ENCODE measurements around the gene MTM1. TPM values are rescaled to one million over a fixed set of nuclear protein-coding genes. Genes with fewer than 3 reads are reported as not detected.

The MTM1 gene
- polyA plus RNA-seq, 3 donors, result 6.5 to 23.4 (median 17.0) TPM

DNA sequence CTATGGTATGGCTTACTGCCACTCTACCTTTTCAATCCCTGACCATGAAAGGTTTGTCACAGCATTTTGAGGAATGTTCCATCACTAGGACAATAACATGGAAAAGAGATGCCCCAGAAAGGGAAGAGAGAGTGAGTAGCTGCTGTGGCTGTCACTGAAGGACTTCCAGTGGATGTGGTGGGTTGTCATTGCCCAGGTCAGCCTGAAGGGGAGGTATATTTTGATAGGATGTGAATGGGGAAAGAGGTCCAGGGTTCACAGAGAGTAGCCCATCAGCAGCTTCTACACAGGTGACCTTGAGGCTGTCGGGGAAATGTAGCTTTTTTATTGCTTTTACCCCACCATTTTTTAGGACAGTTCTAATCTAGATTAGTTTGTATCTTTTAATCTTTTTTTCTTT, 30.8 kb downstream of the MTM1 start:
- WGBS (ENCODE audit: insufficient coverage), result no CpG with 5 or more reads among the region's 1 CpG
- peaks cover 22% of the 10 kb centered on the region for H3K4me1 Mint-ChIP-seq
- DNase-seq, result no peak
- H3K27ac Mint-ChIP-seq, result no peak overlapping the region
- Histone ChIP-seq H3K79me2 (ENCODE audit: insufficient read depth, low read length) (peaks cover 4% of the 10 kb centered on the region), H3K4me3 (replicated peaks in 1 of 3; ENCODE audit: low read depth in 2 of 3, low read length in 3 of 3) (no peak overlapping the region), H2AFZ (ENCODE audit: insufficient read depth, low read depth, low read length, poor library complexity, severe bottlenecking) (no peak overlapping the region), H3K4me2 (replicated peaks; ENCODE audit: extremely low read depth, low read length, poor library complexity, severe bottlenecking) (no peak overlapping the region), H3K4me1 (ENCODE audit: control insufficient read depth in 1 of 2, insufficient read depth in 2 of 2, low read length in 2 of 2) (peaks cover 0 to under 1% of the 10 kb centered on the region in 2 donors), H3K27me3 (ENCODE audit: control insufficient read depth in 2 of 2, insufficient read depth in 2 of 2, low read length in 2 of 2) (no peaks in the 10 kb centered on the region), H3K9ac (ENCODE audit: insufficient read depth, low read length, poor library complexity, severe bottlenecking) (no peak overlapping the region), H3K27ac (ENCODE audit: low read depth in 1 of 2, low read length in 2 of 2) (no peak overlapping the region), H4K20me1 (ENCODE audit: insufficient read depth, low read length) (peaks cover 11% of the 10 kb centered on the region), H3K9me3 (replicated peaks in 1 of 2; ENCODE audit: control insufficient read depth in 1 of 2, insufficient read depth in 1 of 2, low read length in 2 of 2) (no peaks in the 10 kb centered on the region), H3K36me3 (replicated peaks in 1 of 2; ENCODE audit: control insufficient read depth in 1 of 2, insufficient read depth in 2 of 2, low read length in 2 of 2) (peaks cover 25 to 61% of the 10 kb centered on the region in 2 donors)
- TF ChIP-seq, protein P1, sequence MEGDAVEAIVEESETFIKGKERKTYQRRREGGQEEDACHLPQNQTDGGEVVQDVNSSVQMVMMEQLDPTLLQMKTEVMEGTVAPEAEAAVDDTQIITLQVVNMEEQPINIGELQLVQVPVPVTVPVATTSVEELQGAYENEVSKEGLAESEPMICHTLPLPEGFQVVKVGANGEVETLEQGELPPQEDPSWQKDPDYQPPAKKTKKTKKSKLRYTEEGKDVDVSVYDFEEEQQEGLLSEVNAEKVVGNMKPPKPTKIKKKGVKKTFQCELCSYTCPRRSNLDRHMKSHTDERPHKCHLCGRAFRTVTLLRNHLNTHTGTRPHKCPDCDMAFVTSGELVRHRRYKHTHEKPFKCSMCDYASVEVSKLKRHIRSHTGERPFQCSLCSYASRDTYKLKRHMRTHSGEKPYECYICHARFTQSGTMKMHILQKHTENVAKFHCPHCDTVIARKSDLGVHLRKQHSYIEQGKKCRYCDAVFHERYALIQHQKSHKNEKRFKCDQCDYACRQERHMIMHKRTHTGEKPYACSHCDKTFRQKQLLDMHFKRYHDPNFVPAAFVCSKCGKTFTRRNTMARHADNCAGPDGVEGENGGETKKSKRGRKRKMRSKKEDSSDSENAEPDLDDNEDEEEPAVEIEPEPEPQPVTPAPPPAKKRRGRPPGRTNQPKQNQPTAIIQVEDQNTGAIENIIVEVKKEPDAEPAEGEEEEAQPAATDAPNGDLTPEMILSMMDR (IDR thresholded peaks at IDR 0.05), result no peak
- intact Hi-C loops (cut with micrococcal nuclease), result no loop called here
- peaks cover 0 to 3% (median 1%) of the 10 kb centered on the region in 3 donors for H3K27me3 Mint-ChIP-seq (ENCODE audit: low read depth in 3 of 3)
- H3K9me3 Mint-ChIP-seq, result peaks cover 0 to 3% (median 0%) of the 10 kb centered on the region in 7 donors
- H3K36me3 Mint-ChIP-seq, result peaks cover 48 to 57% of the 10 kb centered on the region in 2 donors
- H3K4me3 Mint-ChIP-seq, result no peak overlapping the region

GRCh38 chrX:150602296-150602695, 33.9 kb downstream of the MTM1 start:
- DNase-seq, result no peak
- Histone ChIP-seq H3K4me3 (replicated peaks in 1 of 3; ENCODE audit: low read depth in 2 of 3, low read length in 3 of 3) (no peak overlapping the region), H2AFZ (ENCODE audit: insufficient read depth, low read depth, low read length, poor library complexity, severe bottlenecking) (no peak overlapping the region), H3K27ac (ENCODE audit: low read depth in 1 of 2, low read length in 2 of 2) (peak overlapping the region in 1 of 2 donors; percentile 22), H4K20me1 (ENCODE audit: insufficient read depth, low read length) (no peaks in the 10 kb centered on the region), H3K4me2 (replicated peaks; ENCODE audit: extremely low read depth, low read length, poor library complexity, severe bottlenecking) (no peak overlapping the region), H3K79me2 (ENCODE audit: insufficient read depth, low read length) (no peaks in the 10 kb centered on the region), H3K36me3 (replicated peaks in 1 of 2; ENCODE audit: control insufficient read depth in 1 of 2, insufficient read depth in 2 of 2, low read length in 2 of 2) (peaks cover 13 to 51% of the 10 kb centered on the region in 2 donors), H3K9ac (ENCODE audit: insufficient read depth, low read length, poor library complexity, severe bottlenecking) (no peak overlapping the region), H3K27me3 (ENCODE audit: control insufficient read depth in 2 of 2, insufficient read depth in 2 of 2, low read length in 2 of 2) (no peaks in the 10 kb centered on the region), H3K9me3 (replicated peaks in 1 of 2; ENCODE audit: control insufficient read depth in 1 of 2, insufficient read depth in 1 of 2, low read length in 2 of 2) (no peaks in the 10 kb centered on the region), H3K4me1 (ENCODE audit: control insufficient read depth in 1 of 2, insufficient read depth in 2 of 2, low read length in 2 of 2) (peaks cover 24 to 26% of the 10 kb centered on the region in 2 donors)
- H3K4me3 Mint-ChIP-seq, result no peak overlapping the region
- H3K27me3 Mint-ChIP-seq (ENCODE audit: low read depth in 3 of 3), result peaks cover 0 to 3% (median 3%) of the 10 kb centered on the region in 3 donors
- peaks cover 44% of the 10 kb centered on the region for H3K4me1 Mint-ChIP-seq
- no peak overlapping the region for H3K27ac Mint-ChIP-seq
- TF ChIP-seq, protein P1 (IDR thresholded peaks at IDR 0.05), result no peak
- H3K36me3 Mint-ChIP-seq, result peaks cover 36 to 55% of the 10 kb centered on the region in 2 donors
- peaks cover 0 to 9% (median 0%) of the 10 kb centered on the region in 7 donors for H3K9me3 Mint-ChIP-seq
- intact Hi-C loops (cut with micrococcal nuclease), result no loop called here

Measured in CD14-positive monocyte (primary cell).